KMS-11 (cell line): Measurements from ENCODE around the gene COBL.

Experiments used
- H2AFZ ChIP-seq: fragments of 200-600 bp; sonication (generic); 2 replicates; pipeline ENCODE4 v1.6.1; 2016; ENCODE audit warnings: antibody characterized with exemption, mixed run types, low read depth
- H3K27ac ChIP-seq: fragments of 200-600 bp; sonication (generic); 2 replicates; pipeline ENCODE4 v1.6.1; 2016; ENCODE audit warnings: mild to moderate bottlenecking, mixed run types
- H3K27me3 ChIP-seq: fragments of 200-600 bp; sonication (generic); 2 replicates; pipeline ENCODE4 v1.6.1; 2017; ENCODE audit warnings: mild to moderate bottlenecking, low read depth, mixed run types, moderate library complexity; ENCODE audit not compliant: insufficient read depth
- H3K36me3 ChIP-seq: fragments of 200-600 bp; sonication (generic); 2 replicates; pipeline ENCODE4 v1.6.1; 2017; ENCODE audit warnings: mild to moderate bottlenecking, mixed run types; ENCODE audit not compliant: insufficient read depth
- H3K4me1 ChIP-seq: fragments of 200-600 bp; sonication (generic); 2 replicates; pipeline ENCODE4 v1.6.1; 2016; ENCODE audit warnings: mild to moderate bottlenecking, low read depth, mixed run types; ENCODE audit not compliant: poor library complexity, severe bottlenecking
- H3K4me2 ChIP-seq: fragments of 200-600 bp; sonication (generic); 2 replicates; pipeline ENCODE4 v1.7.0; 2016; ENCODE audit warnings: mild to moderate bottlenecking, mixed run types
- H3K4me3 ChIP-seq: fragments of 200-600 bp; sonication (generic); IDR thresholded peaks from 2 replicates; pipeline ENCODE4 v1.6.1; 2017; ENCODE audit warnings: low read depth, low read length, mixed read lengths; ENCODE audit not compliant: insufficient read depth
- H3K79me2 ChIP-seq: fragments of 200-600 bp; sonication (generic); 2 replicates; pipeline ENCODE4 v1.6.1; 2016; ENCODE audit warnings: low read depth, mixed run types; ENCODE audit not compliant: insufficient read depth
- H3K9ac ChIP-seq: fragments of 200-600 bp; sonication (generic); 2 replicates; pipeline ENCODE4 v1.6.1; 2016; ENCODE audit warnings: mild to moderate bottlenecking, mixed run types
- H4K20me1 ChIP-seq: fragments of 200-600 bp; sonication (generic); 2 replicates; pipeline ENCODE4 v1.6.1; 2016; ENCODE audit warnings: mild to moderate bottlenecking, mixed run types; ENCODE audit not compliant: insufficient read depth
- CTCF ChIP-seq: fragments of 200-600 bp; sonication (generic); conservative IDR thresholded peaks from 2 replicates; pipeline ENCODE4 v1.6.1; 2017; ENCODE audit warnings: low read depth, mild to moderate bottlenecking, antibody characterized with exemption, low read length, moderate library complexity, mixed read lengths

The COBL gene

GRCh38 chr7:51303142-51303525, 13.5 kb downstream of the COBL start:
- no peaks in the 10 kb centered on the region for H3K36me3 ChIP-seq
- H3K4me2 ChIP-seq = no peak overlapping the region
- no peaks in the 10 kb centered on the region for H3K27me3 ChIP-seq
- H3K27ac ChIP-seq = no peak overlapping the region
- no peak overlapping the region for H3K9ac ChIP-seq
- no peaks in the 10 kb centered on the region for H3K79me2 ChIP-seq
- H2AFZ ChIP-seq = no peak overlapping the region
- H3K4me1 ChIP-seq = no peaks in the 10 kb centered on the region
- H4K20me1 ChIP-seq = no peaks in the 10 kb centered on the region
- H3K4me3 ChIP-seq = no peak overlapping the region
- no peak for TF ChIP-seq CTCF

- Histone ChIP-seq H3K4me2 (no peak overlapping the region), H3K36me3 (no peaks in the 10 kb centered on the region), H3K9ac (no peak overlapping the region), H3K4me1 (no peaks in the 10 kb centered on the region), H3K4me3 (no peak overlapping the region), H3K27ac (no peak overlapping the region), H3K27me3 (no peaks in the 10 kb centered on the region), H4K20me1 (no peaks in the 10 kb centered on the region), H2AFZ (no peak overlapping the region), H3K79me2 (no peaks in the 10 kb centered on the region)
- TF ChIP-seq CTCF = no peak
Observed at GRCh38 chr7:51301806-51302205, 14.8 kb downstream of the COBL start.

- no peaks in the 10 kb centered on the region for H3K36me3 ChIP-seq
- no peak overlapping the region for H3K27ac ChIP-seq
- no peak overlapping the region for H3K4me2 ChIP-seq
- H3K79me2 ChIP-seq = no peaks in the 10 kb centered on the region
- no peaks in the 10 kb centered on the region for H3K27me3 ChIP-seq
- TF ChIP-seq CTCF = no peak
- H4K20me1 ChIP-seq = no peaks in the 10 kb centered on the region
- H3K4me3 ChIP-seq = no peak overlapping the region
- H2AFZ ChIP-seq = no peak overlapping the region
- H3K9ac ChIP-seq = no peak overlapping the region
- H3K4me1 ChIP-seq = no peaks in the 10 kb centered on the region
Observed at GRCh38 chr7:51300762-51301674, 15.6 kb downstream of the COBL start.

GRCh38 chr7:51299391-51300133, 17.0 kb downstream of the COBL start:
- Histone ChIP-seq H3K27ac (no peak overlapping the region), H3K79me2 (no peaks in the 10 kb centered on the region)

More at GRCh38 chr7:51299391-51300133, 17.0 kb downstream of the COBL start:
- Histone ChIP-seq H3K4me2 (no peak overlapping the region), H3K27me3 (no peaks in the 10 kb centered on the region), H4K20me1 (no peaks in the 10 kb centered on the region), H3K36me3 (no peaks in the 10 kb centered on the region), H3K4me1 (no peaks in the 10 kb centered on the region), H3K4me3 (no peak overlapping the region), H3K9ac (no peak overlapping the region), H2AFZ (no peak overlapping the region)
- no peak for TF ChIP-seq CTCF
